VCaP (cell line): ENCODE data around the gene CDC25C.
A peak's percentile ranks its signal among the peaks of the same experiment; 100 is the strongest.

Experiments
- H3K27ac ChIP-seq: fragments of 450-650 bp; 2 replicates; pipeline ENCODE4 v1.5.1; 2017
- TF ChIP-seq, protein P1 (sequence below): fragments of 450-650 bp; conservative IDR thresholded peaks from 2 replicates; pipeline ENCODE4 v1.5.1; 2017; ENCODE audit warnings: mild to moderate bottlenecking, moderate library complexity

Gene CDC25C

GRCh38 chr5:138331449-138332368 lies at the start of gene CDC25C:
TSS of gene CDC25C (minus strand) at chr5:138331804. CDS start at chr5:138331180, 624 bp downstream.
- TF ChIP-seq, protein P1, sequence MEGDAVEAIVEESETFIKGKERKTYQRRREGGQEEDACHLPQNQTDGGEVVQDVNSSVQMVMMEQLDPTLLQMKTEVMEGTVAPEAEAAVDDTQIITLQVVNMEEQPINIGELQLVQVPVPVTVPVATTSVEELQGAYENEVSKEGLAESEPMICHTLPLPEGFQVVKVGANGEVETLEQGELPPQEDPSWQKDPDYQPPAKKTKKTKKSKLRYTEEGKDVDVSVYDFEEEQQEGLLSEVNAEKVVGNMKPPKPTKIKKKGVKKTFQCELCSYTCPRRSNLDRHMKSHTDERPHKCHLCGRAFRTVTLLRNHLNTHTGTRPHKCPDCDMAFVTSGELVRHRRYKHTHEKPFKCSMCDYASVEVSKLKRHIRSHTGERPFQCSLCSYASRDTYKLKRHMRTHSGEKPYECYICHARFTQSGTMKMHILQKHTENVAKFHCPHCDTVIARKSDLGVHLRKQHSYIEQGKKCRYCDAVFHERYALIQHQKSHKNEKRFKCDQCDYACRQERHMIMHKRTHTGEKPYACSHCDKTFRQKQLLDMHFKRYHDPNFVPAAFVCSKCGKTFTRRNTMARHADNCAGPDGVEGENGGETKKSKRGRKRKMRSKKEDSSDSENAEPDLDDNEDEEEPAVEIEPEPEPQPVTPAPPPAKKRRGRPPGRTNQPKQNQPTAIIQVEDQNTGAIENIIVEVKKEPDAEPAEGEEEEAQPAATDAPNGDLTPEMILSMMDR: no peak
- peak within 1 kb of the TSS; percentile 70 for H3K27ac ChIP-seq

DNA sequence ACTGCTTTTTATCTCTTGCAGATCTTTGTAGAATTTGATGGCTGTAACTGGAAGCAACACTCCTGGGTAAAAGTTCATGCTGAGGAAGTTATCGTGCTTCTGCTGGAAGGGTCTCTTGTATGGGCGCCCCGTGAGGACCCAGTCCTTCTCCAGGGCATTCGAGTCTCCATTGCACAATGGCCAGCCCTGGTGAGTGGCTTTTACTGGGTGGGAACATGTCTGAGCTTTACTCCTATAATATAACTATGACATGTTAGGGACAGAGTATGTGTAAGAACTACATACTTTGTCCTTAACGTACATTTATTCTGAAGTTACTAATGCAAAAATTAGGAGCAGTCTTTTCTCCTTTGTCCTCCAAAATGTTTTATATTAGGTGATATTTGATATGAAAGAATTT lies 41.0 kb upstream of the CDC25C start:
- no peak overlapping the region for H3K27ac ChIP-seq
- TF ChIP-seq, protein P1: no peak

DNA sequence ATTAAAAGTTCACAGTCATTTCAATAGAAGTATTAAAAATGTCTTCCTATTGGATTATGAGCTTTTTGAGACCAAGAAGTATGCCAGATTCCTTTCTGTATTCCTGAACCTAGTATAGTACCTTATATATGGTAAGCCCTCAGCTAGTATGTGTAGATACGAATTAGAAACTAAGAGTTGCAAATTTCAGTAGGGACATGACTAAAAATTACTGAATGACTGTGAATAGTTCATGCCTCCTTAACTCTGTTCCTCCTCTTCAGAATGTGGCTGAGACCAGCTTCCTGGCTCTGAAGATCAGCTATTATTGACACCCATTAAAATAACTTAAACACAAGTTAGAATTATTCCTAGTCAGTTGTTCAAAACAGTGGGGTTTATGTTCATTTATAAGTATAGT lies 40.6 kb upstream of the CDC25C start:
- TF ChIP-seq, protein P1: no peak
- H3K27ac ChIP-seq: no peak overlapping the region

DNA sequence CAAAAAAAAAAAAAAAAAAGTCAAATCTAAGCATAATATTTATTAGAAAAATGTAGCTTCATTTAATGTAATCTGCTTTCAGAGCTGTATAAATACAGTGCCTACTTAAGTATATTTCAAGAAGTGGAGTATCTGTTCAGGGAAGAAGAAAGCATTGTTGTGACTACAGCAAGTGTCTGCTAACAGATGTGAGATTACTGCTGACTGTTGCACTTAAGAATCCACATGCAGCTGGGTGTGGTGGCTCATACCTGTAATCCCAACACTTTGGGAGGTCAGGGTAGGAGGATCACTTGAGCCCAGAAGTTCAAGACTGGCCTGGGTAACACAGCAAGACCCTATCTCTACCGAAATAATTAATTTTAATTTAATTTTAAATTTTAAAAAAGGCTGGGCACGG lies 39.9 kb upstream of the CDC25C start:
- TF ChIP-seq, protein P1: no peak
- H3K27ac ChIP-seq: no peak overlapping the region

GRCh38 chr5:138370537-138370936 lies 38.9 kb upstream of the CDC25C start:
- H3K27ac ChIP-seq: no peak overlapping the region
- TF ChIP-seq, protein P1: no peak

DNA sequence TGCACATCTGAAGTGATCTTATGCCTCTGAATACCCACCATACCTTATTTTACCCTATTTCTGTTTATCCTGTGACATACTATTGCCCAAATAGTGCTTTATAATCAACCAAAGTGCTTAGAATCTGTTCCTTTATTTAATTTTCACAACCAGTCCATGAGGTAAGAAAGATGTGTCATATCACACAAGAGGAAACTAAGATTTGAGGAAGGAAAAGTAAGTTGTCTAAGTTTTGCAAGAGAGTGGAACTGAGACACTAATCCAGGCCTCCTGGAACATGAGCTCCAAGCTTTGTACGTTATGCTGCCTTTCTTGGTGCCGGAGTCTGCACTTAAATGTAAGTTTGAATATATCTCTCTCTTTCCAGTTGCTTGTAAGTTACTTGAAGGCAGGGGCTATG lies 38.1 kb upstream of the CDC25C start:
- TF ChIP-seq, protein P1: no peak
- H3K27ac ChIP-seq: no peak overlapping the region

- TF ChIP-seq, protein P1: no peak
Measured at GRCh38 chr5:138369261-138369660, 37.7 kb upstream of the CDC25C start.

More at GRCh38 chr5:138369261-138369660, 37.7 kb upstream of the CDC25C start:
- H3K27ac ChIP-seq: no peak overlapping the region
